Right lung (tissue), 5 donors: ENCODE data around the gene KRTAP5-9. TPM values are rescaled to one million over a fixed set of nuclear protein-coding genes. Genes with fewer than 3 reads are reported as not detected.
"Not testable (repeated sequence)": the region's sequence is repeated elsewhere in the genome, so short reads cannot be mapped to it uniquely, and the experiment has no call there.

Experiments
- DNase-seq, 2 donors: peaks; one replicate each; pipeline ENCODE4 v3.0.0-alpha.2; 2013
- polyA plus RNA-seq, 5 donors: library from polyadenylated mRNA; unstranded; fragments of 120-200 nt; gene quantifications; one replicate each; pipeline versions ENCODE4 v1.2.1 to v1.2.3, GENCODE V29; 2013; ENCODE audit warnings: inconsistent platforms in 1 of 5, low replicate concordance in 1 of 5; ENCODE audit not compliant: insufficient read length in 5 of 5, insufficient read depth in 1 of 5

KRTAP5-9 gene
- polyA plus RNA-seq, 5 donors, result 0.13 to 0.57 (median 0.34) TPM

DNA sequence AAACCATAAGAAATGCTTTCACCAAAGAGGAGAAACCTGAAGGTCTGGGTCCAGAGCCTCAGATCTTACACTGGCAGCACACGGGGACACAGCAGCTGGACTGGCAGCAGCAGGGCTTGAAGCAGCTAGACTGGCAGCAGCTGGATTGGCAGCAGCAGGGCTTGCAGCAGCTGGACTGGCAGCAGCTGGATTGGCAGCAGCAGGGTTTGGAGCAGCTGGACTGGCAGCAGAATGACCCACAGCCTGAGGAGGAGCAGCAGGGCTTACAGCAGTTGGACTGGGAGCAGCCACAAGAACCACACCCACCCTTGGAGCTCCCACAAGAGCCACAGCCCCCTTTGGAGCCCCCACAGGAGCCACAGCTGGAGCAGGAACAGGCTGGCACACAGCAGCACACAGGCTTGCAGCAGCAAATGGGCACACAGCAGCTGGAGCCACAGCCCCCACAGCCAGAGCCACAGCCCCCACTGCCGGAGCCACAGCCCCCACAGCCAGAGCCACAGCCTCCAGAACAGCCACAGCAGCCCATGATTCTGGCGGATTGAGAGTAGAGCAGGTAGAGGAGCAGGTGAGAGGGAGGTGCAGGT, 34.2 kb downstream of the KRTAP5-9 start, which contains the start of gene KRTAP5-11:
Gene KRTAP5-11, minus strand, starts transcription at position 567 of the 587 bp plus-strand sequence. Its CDS starts 38 bp downstream, at position 529.
- DNase-seq, result no peak

DNA sequence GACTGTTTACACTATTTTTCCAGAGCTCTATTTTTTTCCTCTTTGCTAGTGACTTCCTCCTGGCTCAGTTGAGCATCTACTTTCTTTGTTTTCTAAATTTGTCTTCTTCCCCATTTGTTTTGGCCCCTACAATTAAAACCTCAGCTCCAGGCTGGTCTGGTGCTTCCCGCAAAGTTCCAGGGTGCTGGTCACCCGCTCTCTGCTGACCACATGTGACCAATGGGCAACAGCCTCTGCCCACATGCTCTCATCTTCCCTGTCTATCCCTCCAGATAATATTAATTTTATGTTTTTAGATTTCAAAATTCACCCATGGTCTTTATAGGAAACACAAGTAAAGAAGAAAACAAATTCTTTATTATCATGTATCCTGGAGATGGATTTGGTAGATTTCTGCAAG, 34.7 kb downstream of the KRTAP5-9 start:
- not testable (repeated sequence) for DNase-seq

DNA sequence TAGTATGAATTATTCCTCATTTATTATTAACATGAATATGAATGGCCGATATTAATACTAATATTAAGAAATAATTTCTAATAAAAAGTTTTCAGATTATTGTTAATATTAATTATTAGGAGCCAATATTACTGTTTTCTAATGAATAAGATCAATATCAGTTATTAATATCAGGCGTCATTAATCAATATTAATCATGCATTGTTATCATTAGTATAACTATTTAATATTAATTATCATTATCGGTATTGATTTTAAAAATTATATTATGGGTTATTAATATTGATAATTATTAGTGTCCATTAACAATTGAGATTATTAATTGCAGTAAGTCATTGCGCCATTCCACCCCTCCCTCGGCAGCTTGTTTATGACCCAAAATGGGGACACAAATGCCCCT, 37.5 kb downstream of the KRTAP5-9 start:
- DNase-seq, result not testable (repeated sequence)

GRCh38 chr11:71588314-71588713, 40.1 kb downstream of the KRTAP5-9 start:
- not testable (repeated sequence) for DNase-seq

GRCh38 chr11:71588822-71589545, 40.8 kb downstream of the KRTAP5-9 start:
- not testable (repeated sequence) for DNase-seq

- DNase-seq, result not testable (repeated sequence)
Measured at GRCh38 chr11:71589546-71589920, 41.3 kb downstream of the KRTAP5-9 start.

Other genes starting within 250 kb of the KRTAP5-9 start
- gene DHCR7, start 100.0 kb upstream of the KRTAP5-9 start, polyA plus RNA-seq, result 10 to 100 TPM; 17.5 to 38.5 (median 25.9) TPM
- gene NADSYN1, start 95.2 kb upstream of the KRTAP5-9 start, polyA plus RNA-seq, result 10 to 100 TPM; 44.4 to 81.0 (median 64.1) TPM
- gene KRTAP5-7, start 21.2 kb upstream of the KRTAP5-9 start, polyA plus RNA-seq, result under 1 TPM in 2 of 5 donors, not detected in 3; 0.13 to 0.17 TPM
- gene KRTAP5-8, start 10.4 kb upstream of the KRTAP5-9 start, polyA plus RNA-seq, result under 1 TPM in 1 of 5 donors, not detected in 4; 0.15 TPM
- gene KRTAP5-10, start 17.1 kb downstream of the KRTAP5-9 start, polyA plus RNA-seq, result under 1 TPM in 4 of 5 donors, not detected in 1; 0.10 to 0.22 (median 0.19) TPM
- under 1 TPM in 2 of 5 donors, not detected in 3; 0.33 to 0.37 TPM for gene KRTAP5-11, start 34.5 kb downstream of the KRTAP5-9 start, polyA plus RNA-seq